DND-41 (cell line): ENCODE results near the gene ANKRD11.

Source experiments
- CTCF ChIP-seq: IDR thresholded peaks from 2 replicates; pipeline ENCODE4 v1.5.1; 2012; ENCODE audit warnings: borderline replicate concordance, low read length, moderate library complexity, mild to moderate bottlenecking; ENCODE audit not compliant: poor library complexity, severe bottlenecking; ENCODE audit errors: extremely low read depth
- EZH2 ChIP-seq: IDR thresholded peaks from 3 replicates; pipeline ENCODE4 v1.6.1; 2012; ENCODE audit warnings: borderline replicate concordance, low read depth, mild to moderate bottlenecking, moderate library complexity, low read length, inconsistent platforms; ENCODE audit not compliant: severe bottlenecking

GRCh38 chr16:89439659-89440058 lies 50.7 kb downstream of the ANKRD11 start:
- TF ChIP-seq CTCF: no peak
- TF ChIP-seq EZH2: no peak
